ENCODE results near the gene HLA-DOA.

Gene HLA-DOA

GRCh38 chr6:32977272-32977952 lies 32.0 kb downstream of the HLA-DOA start:
- DNase-seq, result no peak

- no peak for DNase-seq
These were observed 32.9 kb downstream of the HLA-DOA start for GRCh38 chr6:32976334-32977069.

GRCh38 chr6:32975886-32976285 lies 33.5 kb downstream of the HLA-DOA start:
- DNase-seq, result no peak

- DNase-seq, result no peak
These were observed 34.7 kb downstream of the HLA-DOA start for GRCh38 chr6:32974541-32975308.

GRCh38 chr6:32974016-32974333 lies 35.4 kb downstream of the HLA-DOA start:
- no peak for DNase-seq

GRCh38 chr6:32973144-32974015 lies 36.0 kb downstream of the HLA-DOA start:
- no peak for DNase-seq

- peak; percentile 35 for DNase-seq
These were observed 36.8 kb downstream of the HLA-DOA start for GRCh38 chr6:32972353-32973143.

GRCh38 chr6:32971581-32972352 lies 37.6 kb downstream of the HLA-DOA start:
- DNase-seq, result peak; percentile 99

GRCh38 chr6:32971242-32971580 lies 38.2 kb downstream of the HLA-DOA start:
- no peak for DNase-seq

- peak; percentile 70 for DNase-seq
These were observed 38.8 kb downstream of the HLA-DOA start for GRCh38 chr6:32970413-32971241.

- peak; percentile 67 for DNase-seq
These were observed 39.5 kb downstream of the HLA-DOA start for GRCh38 chr6:32969685-32970412.

- peak; percentile 54 for DNase-seq
These were observed 40.3 kb downstream of the HLA-DOA start for GRCh38 chr6:32968867-32969684.

GRCh38 chr6:32968093-32968866 lies 41.1 kb downstream of the HLA-DOA start, which contains the start of gene BRD2:
TSS of gene BRD2 (plus strand) at chr6:32968594. CDS start at chr6:32972899, 4,305 bp downstream.
- DNase-seq, result peak; percentile 95

GRCh38 chr6:32967151-32968091 lies 42.0 kb downstream of the HLA-DOA start:
- no peak for DNase-seq

GRCh38 chr6:32964776-32965175 lies 44.6 kb downstream of the HLA-DOA start:
- DNase-seq, result no peak

- DNase-seq, result no peak
These were observed 45.5 kb downstream of the HLA-DOA start for GRCh38 chr6:32963866-32964265.
